PC-9 (cell line): ENCODE data around the gene INTS7. TPM values are rescaled to one million over a fixed set of nuclear protein-coding genes. Genes with fewer than 3 reads are reported as not detected.

Experiments
- BruUV-seq: library from RNA; stranded (reverse); fragments of 400-500 nt; replicated peaks from 2 replicates; lab custom pipeline; 2021; lab: Mats Ljungman, UMichigan
- CTCF ChIA-PET: fragments of 300-600 bp; sonication (Branson Sonifier 250); formaldehyde crosslinking; loops from one replicate; lab custom pipeline; 2022; ENCODE audit warnings: antibody characterized with exemption; lab: Charles Lee
- POLR2A ChIA-PET: fragments of 300-600 bp; sonication (Branson Sonifier 250); formaldehyde crosslinking; loops from one replicate; lab custom pipeline; 2022; ENCODE audit warnings: antibody characterized with exemption; ENCODE audit not compliant: unreplicated experiment; lab: Charles Lee
- DNase-seq, 2 experiments: peaks; one replicate each; pipeline versions ENCODE4 v3.0.0 to v3.0.0-alpha.2; 2015 to 2022; ENCODE audit warnings: mixed read lengths in 1 of 2
- H2AFZ ChIP-seq: fragments of 200-600 bp; sonication (generic); 2 replicates; pipeline ENCODE4 v1.8.1; 2017; ENCODE audit warnings: antibody characterized with exemption
- H3F3A ChIP-seq: fragments of 200-600 bp; sonication (generic); 2 replicates; pipeline ENCODE4 v1.8.1; 2017; ENCODE audit warnings: antibody characterized with exemption, mild to moderate bottlenecking, low read depth; ENCODE audit not compliant: insufficient read depth
- H3K27ac ChIP-seq: fragments of 200-600 bp; sonication (generic); 2 replicates; pipeline ENCODE4 v1.6.1; 2016; ENCODE audit warnings: mixed run types
- H3K27me3 ChIP-seq: fragments of 200-600 bp; sonication (generic); 2 replicates; pipeline ENCODE4 v1.6.1; 2016; ENCODE audit warnings: low read depth, mixed run types; ENCODE audit not compliant: insufficient read depth
- H3K36me3 ChIP-seq: fragments of 200-600 bp; sonication (generic); 2 replicates; pipeline ENCODE4 v1.6.1; 2016; ENCODE audit warnings: low read depth, mixed run types
- H3K4me1 ChIP-seq: fragments of 200-600 bp; sonication (generic); replicated peaks from 2 replicates; pipeline ENCODE4 v1.6.1; 2016; ENCODE audit warnings: mixed run types; ENCODE audit not compliant: insufficient read depth
- H3K4me2 ChIP-seq: fragments of 200-600 bp; sonication (generic); 2 replicates; pipeline ENCODE4 v1.6.1; 2017; ENCODE audit warnings: mixed run types
- H3K4me3 ChIP-seq: fragments of 200-600 bp; sonication (generic); 2 replicates; pipeline ENCODE4 v1.6.1; 2016; ENCODE audit warnings: mixed run types
- H3K79me2 ChIP-seq: fragments of 200-600 bp; sonication (generic); 2 replicates; pipeline ENCODE4 v1.6.1; 2017; ENCODE audit warnings: low read depth, mixed run types
- H3K9me2 ChIP-seq: fragments of 200-600 bp; sonication (generic); 2 replicates; pipeline ENCODE4 v1.8.1; 2017; ENCODE audit warnings: mild to moderate bottlenecking; ENCODE audit not compliant: insufficient read depth
- H3K9me3 ChIP-seq: fragments of 200-600 bp; sonication (generic); 2 replicates; pipeline ENCODE4 v1.8.1; 2016; ENCODE audit warnings: low read depth; ENCODE audit not compliant: insufficient read depth
- H4K20me1 ChIP-seq: fragments of 200-600 bp; sonication (generic); 2 replicates; pipeline ENCODE4 v1.8.1; 2017; ENCODE audit not compliant: insufficient read depth
- CTCF ChIP-seq: fragments of 200-600 bp; sonication (generic); conservative IDR thresholded peaks from 2 replicates; pipeline ENCODE4 v1.6.1; 2017; ENCODE audit warnings: mixed run types, antibody characterized with exemption, mild to moderate bottlenecking, moderate library complexity
- EZH2 ChIP-seq: fragments of 200-600 bp; sonication (generic); IDR thresholded peaks from 2 replicates; pipeline ENCODE4 v1.8.0; 2017; ENCODE audit warnings: antibody characterized with exemption, low read depth
- intact Hi-C: fragments of 100-400 bp; cut with micrococcal nuclease; formaldehyde crosslinking; loops from one replicate; pipeline ENCODE4 v1.10.0; 2022; ENCODE audit not compliant: unreplicated experiment
- total RNA-seq: library from RNA; stranded (reverse); gene quantifications from 2 replicates; pipeline ENCODE4 v1.2.3, GENCODE V29; 2021

Gene INTS7
- total RNA-seq, 1 experiment from 2014 or later: 24.7 TPM

- no peak overlapping the region for H3K4me3 ChIP-seq
- H3K4me1 ChIP-seq: no peaks in the 10 kb centered on the region
- no peak overlapping the region for H2AFZ ChIP-seq
- H3F3A ChIP-seq: no peaks in the 10 kb centered on the region; the same call in 1 of the 2 replicates
- H3K27me3 ChIP-seq: no peaks in the 10 kb centered on the region
- H3K9me2 ChIP-seq: no peaks in the 10 kb centered on the region
- no peaks in the 10 kb centered on the region; the same call in 1 of the 2 replicates for H3K9me3 ChIP-seq
- CTCF ChIA-PET: interaction anchor here (0.6 kb wide), 1 partner anchor 500 kb away, joined by 12 read pairs; no protein-coding TSS in a partner anchor
- H3K79me2 ChIP-seq: peaks cover 35% of the 10 kb centered on the region
- no peak for TF ChIP-seq CTCF
- no peak for TF ChIP-seq EZH2
- H3K4me2 ChIP-seq: no peak overlapping the region
- no peak for DNase-seq
- no TSS peak for BruUV-seq
- intact Hi-C loops: no loop called here
- H4K20me1 ChIP-seq: no peaks in the 10 kb centered on the region
- H3K36me3 ChIP-seq: 0 out of 2 replicates have a peak, but pooled peaks cover 5% of the 10 kb centered on the region
- no peak overlapping the region for H3K27ac ChIP-seq
- POLR2A ChIA-PET: no interaction called here
Observed at GRCh38 chr1:212020975-212021374, 14.4 kb downstream of the INTS7 start.

DNA sequence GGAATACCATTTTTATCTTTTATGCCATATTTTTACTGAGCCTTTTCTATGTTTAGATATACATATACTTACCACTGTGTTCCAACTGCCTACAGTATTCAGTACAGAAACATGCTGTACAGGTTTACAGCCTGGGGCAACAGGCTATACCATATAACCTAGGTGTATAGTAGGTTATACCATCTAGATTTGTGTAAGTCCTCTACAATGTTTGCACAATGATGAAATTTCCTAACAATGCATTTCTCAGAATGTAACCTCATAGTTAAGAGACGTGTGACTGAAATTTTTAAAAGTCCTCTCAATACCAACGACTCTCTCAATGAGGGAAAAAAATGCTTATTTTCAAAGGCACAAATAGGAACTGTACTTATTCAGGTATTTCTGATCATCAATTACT lies 21.7 kb downstream of the INTS7 start:
- H3K9me2 ChIP-seq: no peaks in the 10 kb centered on the region
- H3K4me3 ChIP-seq: no peak overlapping the region
- ChIA-PET CTCF (interaction anchor here (0.6 to 1.3 kb wide), 3 partner anchors 21 to 998 kb away, joined by 4 to 7 read pairs (median 6); partner anchors contain the start of genes DTL and INTS7), POLR2A (no interaction called here)
- H3K9me3 ChIP-seq: no peaks in the 10 kb centered on the region
- no peaks in the 10 kb centered on the region for H4K20me1 ChIP-seq
- H2AFZ ChIP-seq: no peak overlapping the region
- H3K4me2 ChIP-seq: no peak overlapping the region
- no peaks in the 10 kb centered on the region for H3K27me3 ChIP-seq
- 0 out of 2 replicates have a peak, but pooled peaks cover 8% of the 10 kb centered on the region for H3K36me3 ChIP-seq
- no peaks in the 10 kb centered on the region for H3K79me2 ChIP-seq
- peak in 1 of 2 experiments; percentile 70 for DNase-seq
- intact Hi-C loops: loop anchor here (5.0 kb wide), 3 partner anchors 181 to 444 kb away; partner anchors contain the start of gene LPGAT1
- peaks cover 12% of the 10 kb centered on the region for H3F3A ChIP-seq
- peak overlapping the region; percentile 35 for H3K27ac ChIP-seq
- peaks cover 9% of the 10 kb centered on the region; the same call in 1 of the 2 replicates for H3K4me1 ChIP-seq
- no TSS peak for BruUV-seq
- TF ChIP-seq CTCF (no peak), EZH2 (no peak)

DNA sequence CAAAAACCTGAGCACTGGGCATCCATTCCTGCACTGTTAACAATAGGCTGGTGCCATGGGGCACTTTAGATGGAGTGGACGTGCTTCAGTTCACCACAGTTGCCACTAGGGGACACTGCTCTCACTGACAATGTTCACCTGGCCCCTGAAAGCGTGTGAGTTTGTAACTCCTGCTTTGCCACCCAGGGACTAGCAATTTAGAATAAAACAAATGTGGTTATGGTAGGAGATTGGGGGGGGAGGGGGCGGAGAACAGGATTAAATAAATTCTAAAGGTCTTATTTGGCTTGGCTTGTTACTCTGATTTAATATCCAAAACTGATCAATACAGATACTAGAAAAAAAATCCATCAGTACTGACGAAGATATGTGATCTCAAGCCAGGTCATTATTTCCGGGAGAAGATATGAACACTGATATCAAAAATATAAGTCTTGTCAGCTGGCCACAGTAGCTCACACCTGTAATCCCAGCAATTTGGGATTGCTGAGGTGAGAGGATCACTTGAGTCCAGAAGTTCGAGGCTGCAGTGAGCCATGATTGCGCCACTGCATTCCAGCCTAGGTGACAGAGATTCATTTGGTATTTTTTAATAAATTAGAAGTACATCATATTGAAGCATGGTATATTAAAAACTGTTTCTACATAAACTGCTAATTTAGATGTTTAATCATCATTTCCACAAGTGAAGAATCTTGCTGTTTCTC lies 23.2 kb downstream of the INTS7 start:
- H3K9me3 ChIP-seq: no peaks in the 10 kb centered on the region
- H2AFZ ChIP-seq: no peak overlapping the region
- H3K9me2 ChIP-seq: no peaks in the 10 kb centered on the region
- H3K27me3 ChIP-seq: no peaks in the 10 kb centered on the region
- intact Hi-C loops: loop anchor here (1.0 to 5.0 kb wide), 4 partner anchors 23 to 445 kb away; partner anchors contain the start of genes DTL, INTS7 and LPGAT1
- H3K4me2 ChIP-seq: no peak overlapping the region
- BruUV-seq: no TSS peak
- H3K36me3 ChIP-seq: 0 out of 2 replicates have a peak, but pooled peaks cover 8% of the 10 kb centered on the region
- no peak overlapping the region for H3K4me3 ChIP-seq
- H3K27ac ChIP-seq: no peak overlapping the region
- POLR2A ChIA-PET: no interaction called here
- CTCF ChIA-PET: interaction anchor here (0.8 to 1.0 kb wide), 2 partner anchors 15 to 18 kb away, joined by 3 to 4 read pairs; no protein-coding TSS in a partner anchor
- H3K79me2 ChIP-seq: no peaks in the 10 kb centered on the region
- H3K4me1 ChIP-seq: peaks cover 9% of the 10 kb centered on the region; the same call in 1 of the 2 replicates
- H4K20me1 ChIP-seq: no peaks in the 10 kb centered on the region
- peak; percentile 49 to 53 for DNase-seq
- H3F3A ChIP-seq: peaks cover 12% of the 10 kb centered on the region
- TF ChIP-seq CTCF (peak; percentile 93), EZH2 (no peak)
